ENCODE measurements around the gene GPS2.

The GPS2 gene

GRCh38 chr17:7314719-7315569 is at the start of gene GPS2:
Gene GPS2 (minus strand): TSS chr17:7315360. CDS start chr17:7315052, 308 bp downstream.
- Histone ChIP-seq H3K4me2 (ENCODE audit: low read depth, low read length) (peak within 1 kb of the TSS; percentile 98), H2AFZ (ENCODE audit: low read length) (peak within 1 kb of the TSS; percentile 47; the same call in 1 of the 2 replicates), H3K9me2 (replicated peaks; ENCODE audit: insufficient read depth, low read length) (no peaks in the 10 kb centered on the region), H3K27ac (ENCODE audit: low read length) (peak within 1 kb of the TSS; percentile 63), H3F3A (ENCODE audit: insufficient read depth, low read length) (peaks cover 47% of the 10 kb centered on the region), H3K9me3 (replicated peaks; ENCODE audit: insufficient read depth, low read length) (no peaks in the 10 kb centered on the region), H3K4me1 (ENCODE audit: low read length) (peaks cover 16% of the 10 kb centered on the region), H3K79me2 (ENCODE audit: low read length) (peaks cover 50% of the 10 kb centered on the region), H3K4me3 (ENCODE audit: low read length) (peak within 1 kb of the TSS; percentile 89), H3K36me3 (replicated peaks; ENCODE audit: insufficient read depth, low read length) (peaks cover 11% of the 10 kb centered on the region), H3K9ac (ENCODE audit: low read length) (peak within 1 kb of the TSS; percentile 70), H3K27me3 (replicated peaks; ENCODE audit: insufficient read depth, low read length) (no peaks in the 10 kb centered on the region), H4K20me1 (ENCODE audit: insufficient read depth, low read length) (peaks cover 23% of the 10 kb centered on the region)
- DNase-seq, result peak; percentile 93
- TF ChIP-seq EZH2phosphoT487 (IDR thresholded peaks at IDR 0.05; ENCODE audit: low read length), result no peak
- TF ChIP-seq EZH2 (optimal IDR thresholded peaks at IDR 0.05; ENCODE audit: low read depth, low read length), result no peak
- TF ChIP-seq CTCF (IDR thresholded peaks at IDR 0.05; ENCODE audit: low read length), result no peak

GRCh38 chr17:7363311-7363710 is 48.2 kb upstream of the GPS2 start:
- TF ChIP-seq EZH2phosphoT487 (IDR thresholded peaks at IDR 0.05; ENCODE audit: low read length) (no peak), CTCF (IDR thresholded peaks at IDR 0.05; ENCODE audit: low read length) (no peak), EZH2 (optimal IDR thresholded peaks at IDR 0.05; ENCODE audit: low read depth, low read length) (no peak)
- no peaks in the 10 kb centered on the region for H4K20me1 ChIP-seq (ENCODE audit: insufficient read depth, low read length)
- DNase-seq, result no peak
- no peaks in the 10 kb centered on the region for H3K9me2 ChIP-seq (replicated peaks; ENCODE audit: insufficient read depth, low read length)
- no peak overlapping the region for H3K9ac ChIP-seq (ENCODE audit: low read length)
- H3K9me3 ChIP-seq (replicated peaks; ENCODE audit: insufficient read depth, low read length), result no peaks in the 10 kb centered on the region
- no peak overlapping the region for H2AFZ ChIP-seq (ENCODE audit: low read length)
- no peak overlapping the region for H3K4me2 ChIP-seq (ENCODE audit: low read depth, low read length)
- no peak overlapping the region for H3K27ac ChIP-seq (ENCODE audit: low read length)
- no peaks in the 10 kb centered on the region for H3K79me2 ChIP-seq (ENCODE audit: low read length)
- peaks cover 22% of the 10 kb centered on the region for H3K27me3 ChIP-seq (replicated peaks; ENCODE audit: insufficient read depth, low read length)
- H3F3A ChIP-seq (ENCODE audit: insufficient read depth, low read length), result no peaks in the 10 kb centered on the region
- no peak overlapping the region for H3K4me3 ChIP-seq (ENCODE audit: low read length)
- H3K36me3 ChIP-seq (replicated peaks; ENCODE audit: insufficient read depth, low read length), result no peaks in the 10 kb centered on the region
- H3K4me1 ChIP-seq (ENCODE audit: low read length), result no peaks in the 10 kb centered on the region

- no peaks in the 10 kb centered on the region for H4K20me1 ChIP-seq (ENCODE audit: insufficient read depth, low read length)
- no peaks in the 10 kb centered on the region for H3K9me2 ChIP-seq (replicated peaks; ENCODE audit: insufficient read depth, low read length)
- no peak for DNase-seq
- no peak for TF ChIP-seq CTCF (IDR thresholded peaks at IDR 0.05; ENCODE audit: low read length)
- no peak for TF ChIP-seq EZH2phosphoT487 (IDR thresholded peaks at IDR 0.05; ENCODE audit: low read length)
- TF ChIP-seq EZH2 (optimal IDR thresholded peaks at IDR 0.05; ENCODE audit: low read depth, low read length), result no peak
- H3K4me2 ChIP-seq (ENCODE audit: low read depth, low read length), result no peak overlapping the region
- H3K27ac ChIP-seq (ENCODE audit: low read length), result no peak overlapping the region
- no peaks in the 10 kb centered on the region for H3K79me2 ChIP-seq (ENCODE audit: low read length)
- H3K36me3 ChIP-seq (replicated peaks; ENCODE audit: insufficient read depth, low read length), result no peaks in the 10 kb centered on the region
- H2AFZ ChIP-seq (ENCODE audit: low read length), result no peak overlapping the region
- H3K9ac ChIP-seq (ENCODE audit: low read length), result no peak overlapping the region
- H3K9me3 ChIP-seq (replicated peaks; ENCODE audit: insufficient read depth, low read length), result no peaks in the 10 kb centered on the region
- peaks cover 16% of the 10 kb centered on the region; the same call in 1 of the 2 replicates for H3K27me3 ChIP-seq (replicated peaks; ENCODE audit: insufficient read depth, low read length)
- no peaks in the 10 kb centered on the region for H3F3A ChIP-seq (ENCODE audit: insufficient read depth, low read length)
- no peak overlapping the region for H3K4me3 ChIP-seq (ENCODE audit: low read length)
- H3K4me1 ChIP-seq (ENCODE audit: low read length), result no peaks in the 10 kb centered on the region
Measured at GRCh38 chr17:7361906-7362305, 46.7 kb upstream of the GPS2 start.
